Measurements from ENCODE around the gene TTC31.

The TTC31 gene

GRCh38 chr2:74503506-74504475 is 20.9 kb downstream of the TTC31 start:
- Histone ChIP-seq H3K27ac (ENCODE audit: insufficient read depth in 1 of 2, low read depth in 1 of 2, low read length in 2 of 2, poor library complexity in 1 of 2, severe bottlenecking in 2 of 2) (peak overlapping the region in 1 of 2 experiments; percentile 54), H3K4me3 (ENCODE audit: control insufficient read depth in 1 of 7, extremely low read depth in 1 of 7, insufficient read depth in 4 of 7, low read depth in 2 of 7, low read length in 6 of 7) (peak overlapping the region in 6 of 7 experiments; percentile 20 to 79 (median 66)), H3K27me3 (replicated peaks in 2 of 5; ENCODE audit: control insufficient read depth in 4 of 5, insufficient read depth in 5 of 5, low read length in 4 of 5) (peaks cover 3 to 71% (median 36%) of the 10 kb centered on the region in 5 experiments), H3K36me3 (ENCODE audit: control insufficient read depth in 4 of 4, insufficient read depth in 4 of 4, low read length in 3 of 4) (peaks cover 0 to 16% (median 8%) of the 10 kb centered on the region in 4 experiments), H3K4me1 (ENCODE audit: control extremely low read depth in 1 of 4, control insufficient read depth in 4 of 4, insufficient read depth in 4 of 4, low read length in 3 of 4) (peaks cover 0 to 66% (median 50%) of the 10 kb centered on the region in 4 experiments), H3K9me3 (ENCODE audit: control extremely low read depth in 1 of 5, control insufficient read depth in 4 of 5, insufficient read depth in 2 of 5, low read depth in 1 of 5, low read length in 4 of 5) (no peaks in the 10 kb centered on the region)
- DNase-seq = no peak
- ChIA-PET CTCF (interaction anchor here (0.7 to 12.7 kb wide), 16 partner anchors 9 to 83 kb away, joined by 3 to 143 read pairs (median 4); partner anchors contain the start of genes AUP1, CCDC142, DQX1 and HTRA2), POLR2A (interaction anchor here (0.6 kb wide), 1 partner anchor 29 kb away, joined by 3 read pairs; no protein-coding TSS in a partner anchor)
- WGBS (ENCODE audit: insufficient coverage) = 60% methylated on average over 40 of the region's 45 CpGs

- POLR2A ChIA-PET = no interaction called here
- H3K4me3 ChIP-seq (ENCODE audit: control insufficient read depth in 1 of 7, extremely low read depth in 1 of 7, insufficient read depth in 4 of 7, low read depth in 2 of 7, low read length in 6 of 7) = no peak overlapping the region
- peaks cover 0 to 58% (median 42%) of the 10 kb centered on the region in 4 experiments for H3K4me1 ChIP-seq (ENCODE audit: control extremely low read depth in 1 of 4, control insufficient read depth in 4 of 4, insufficient read depth in 4 of 4, low read length in 3 of 4)
- H3K36me3 ChIP-seq (ENCODE audit: control insufficient read depth in 4 of 4, insufficient read depth in 4 of 4, low read length in 3 of 4) = peaks cover 0 to 16% (median 8%) of the 10 kb centered on the region in 4 experiments
- peaks cover 4 to 64% (median 33%) of the 10 kb centered on the region in 5 experiments for H3K27me3 ChIP-seq (replicated peaks in 2 of 5; ENCODE audit: control insufficient read depth in 4 of 5, insufficient read depth in 5 of 5, low read length in 4 of 5)
- no peak overlapping the region for H3K27ac ChIP-seq (ENCODE audit: insufficient read depth in 1 of 2, low read depth in 1 of 2, low read length in 2 of 2, poor library complexity in 1 of 2, severe bottlenecking in 2 of 2)
- DNase-seq = no peak
- H3K9me3 ChIP-seq (ENCODE audit: control extremely low read depth in 1 of 5, control insufficient read depth in 4 of 5, insufficient read depth in 2 of 5, low read depth in 1 of 5, low read length in 4 of 5) = no peaks in the 10 kb centered on the region
- CTCF ChIA-PET = interaction anchor here (0.6 to 12.7 kb wide), 12 partner anchors 8 to 82 kb away, joined by 3 to 143 read pairs (median 6); partner anchors contain the start of genes AUP1, CCDC142, DQX1 and HTRA2
- 80% methylated on average over 1 of the region's 3 CpGs for WGBS (ENCODE audit: insufficient coverage)
Observed at GRCh38 chr2:74504591-74504990, 21.7 kb downstream of the TTC31 start.

GRCh38 chr2:74505448-74506246 is 22.8 kb downstream of the TTC31 start:
- CTCF ChIA-PET = interaction anchor here (0.6 to 12.7 kb wide), 9 partner anchors 9 to 85 kb away, joined by 3 to 143 read pairs (median 3); partner anchors contain the start of genes AUP1, DQX1 and HTRA2
- Histone ChIP-seq H3K4me3 (ENCODE audit: control insufficient read depth in 1 of 7, extremely low read depth in 1 of 7, insufficient read depth in 4 of 7, low read depth in 2 of 7, low read length in 6 of 7) (no peak overlapping the region), H3K27ac (ENCODE audit: insufficient read depth in 1 of 2, low read depth in 1 of 2, low read length in 2 of 2, poor library complexity in 1 of 2, severe bottlenecking in 2 of 2) (no peak overlapping the region), H3K27me3 (replicated peaks in 2 of 5; ENCODE audit: control insufficient read depth in 4 of 5, insufficient read depth in 5 of 5, low read length in 4 of 5) (peaks cover 7 to 64% (median 29%) of the 10 kb centered on the region in 5 experiments), H3K36me3 (ENCODE audit: control insufficient read depth in 4 of 4, insufficient read depth in 4 of 4, low read length in 3 of 4) (peaks cover 0 to 16% (median 8%) of the 10 kb centered on the region in 4 experiments), H3K4me1 (ENCODE audit: control extremely low read depth in 1 of 4, control insufficient read depth in 4 of 4, insufficient read depth in 4 of 4, low read length in 3 of 4) (peaks cover 0 to 55% (median 38%) of the 10 kb centered on the region in 4 experiments), H3K9me3 (ENCODE audit: control extremely low read depth in 1 of 5, control insufficient read depth in 4 of 5, insufficient read depth in 2 of 5, low read depth in 1 of 5, low read length in 4 of 5) (no peaks in the 10 kb centered on the region)
- WGBS (ENCODE audit: insufficient coverage) = 100% methylated on average over 2 of the region's 14 CpGs
- POLR2A ChIA-PET = no interaction called here
- DNase-seq = no peak

- Histone ChIP-seq H3K36me3 (ENCODE audit: control insufficient read depth in 4 of 4, insufficient read depth in 4 of 4, low read length in 3 of 4) (peaks cover 0 to 16% (median 8%) of the 10 kb centered on the region in 4 experiments), H3K27me3 (replicated peaks in 2 of 5; ENCODE audit: control insufficient read depth in 4 of 5, insufficient read depth in 5 of 5, low read length in 4 of 5) (peaks cover 7 to 63% (median 33%) of the 10 kb centered on the region in 5 experiments), H3K9me3 (ENCODE audit: control extremely low read depth in 1 of 5, control insufficient read depth in 4 of 5, insufficient read depth in 2 of 5, low read depth in 1 of 5, low read length in 4 of 5) (no peaks in the 10 kb centered on the region), H3K4me1 (ENCODE audit: control extremely low read depth in 1 of 4, control insufficient read depth in 4 of 4, insufficient read depth in 4 of 4, low read length in 3 of 4) (peaks cover 0 to 52% (median 34%) of the 10 kb centered on the region in 4 experiments), H3K4me3 (ENCODE audit: control insufficient read depth in 1 of 7, extremely low read depth in 1 of 7, insufficient read depth in 4 of 7, low read depth in 2 of 7, low read length in 6 of 7) (peak within 1 kb of the TSS; percentile 80 to 99 (median 91)), H3K27ac (ENCODE audit: insufficient read depth in 1 of 2, low read depth in 1 of 2, low read length in 2 of 2, poor library complexity in 1 of 2, severe bottlenecking in 2 of 2) (peak within 1 kb of the TSS; percentile 92 to 96)
- POLR2A ChIA-PET = no interaction called here
- DNase-seq = peak; percentile 97 to 98 (median 97)
- CTCF ChIA-PET = interaction anchor here (0.6 to 12.7 kb wide), 15 partner anchors 10 to 1207 kb away, joined by 3 to 143 read pairs (median 5); partner anchors contain the start of genes AUP1, CCDC142, DQX1 and HTRA2
- 1% methylated on average over 49 of the region's 56 CpGs for WGBS (ENCODE audit: insufficient coverage)
Observed at GRCh38 chr2:74507145-74507925, 24.5 kb downstream of the TTC31 start, which contains the start of gene PCGF1. Gene PCGF1 (minus strand): TSS chr2:74507695. CDS start chr2:74507668, 27 bp downstream.

- POLR2A ChIA-PET = no interaction called here
- peaks cover 0 to 45% (median 28%) of the 10 kb centered on the region in 4 experiments for H3K4me1 ChIP-seq (ENCODE audit: control extremely low read depth in 1 of 4, control insufficient read depth in 4 of 4, insufficient read depth in 4 of 4, low read length in 3 of 4)
Observed at GRCh38 chr2:74507926-74508520, 25.1 kb downstream of the TTC31 start.

More at GRCh38 chr2:74507926-74508520, 25.1 kb downstream of the TTC31 start:
- no peak for DNase-seq
- WGBS (ENCODE audit: insufficient coverage) = 21% methylated on average over 25 of the region's 38 CpGs
- no peaks in the 10 kb centered on the region for H3K9me3 ChIP-seq (ENCODE audit: control extremely low read depth in 1 of 5, control insufficient read depth in 4 of 5, insufficient read depth in 2 of 5, low read depth in 1 of 5, low read length in 4 of 5)
- CTCF ChIA-PET = interaction anchor here (0.6 to 12.7 kb wide), 8 partner anchors 10 to 1208 kb away, joined by 3 to 143 read pairs (median 9); partner anchors contain the start of genes AUP1, DQX1 and HTRA2
- H3K27ac ChIP-seq (ENCODE audit: insufficient read depth in 1 of 2, low read depth in 1 of 2, low read length in 2 of 2, poor library complexity in 1 of 2, severe bottlenecking in 2 of 2) = peak overlapping the region; percentile 92 to 96
- peaks cover 0 to 16% (median 8%) of the 10 kb centered on the region in 4 experiments for H3K36me3 ChIP-seq (ENCODE audit: control insufficient read depth in 4 of 4, insufficient read depth in 4 of 4, low read length in 3 of 4)
- peaks cover 7 to 63% (median 33%) of the 10 kb centered on the region in 5 experiments for H3K27me3 ChIP-seq (replicated peaks in 2 of 5; ENCODE audit: control insufficient read depth in 4 of 5, insufficient read depth in 5 of 5, low read length in 4 of 5)
- peak overlapping the region; percentile 80 to 99 (median 91) for H3K4me3 ChIP-seq (ENCODE audit: control insufficient read depth in 1 of 7, extremely low read depth in 1 of 7, insufficient read depth in 4 of 7, low read depth in 2 of 7, low read length in 6 of 7)

Measured in common myeloid progenitor, CD34-positive (primary cell).